ENCODE measurements around the gene LENG8.
A peak's percentile ranks its signal among the peaks of the same experiment; 100 is the strongest.

GRCh38 chr19:54430306-54431254 is 18.4 kb upstream of the LENG8 start:
- TF ChIP-seq RAD21 (IDR thresholded peaks at IDR 0.05; ENCODE audit: low read depth): peak; percentile 36
- TF ChIP-seq MAX (IDR thresholded peaks at IDR 0.05): no peak
- no peak for TF ChIP-seq CREB1 (IDR thresholded peaks at IDR 0.05; ENCODE audit: low read depth)
- TF ChIP-seq EP300 (IDR thresholded peaks at IDR 0.05; ENCODE audit: borderline replicate concordance): no peak
- no peak for TF ChIP-seq YY1 (IDR thresholded peaks at IDR 0.05; ENCODE audit: low read depth)
